HG03135 (cell line): ENCODE data around the gene TOX2.

Experiments
- ATAC-seq: cut with Tn5 transposase; IDR thresholded peaks from one replicate; pipeline ENCODE4 v1.9.1; 2021; ENCODE audit warnings: mild to moderate bottlenecking, moderate library complexity; ENCODE audit not compliant: unreplicated experiment

The TOX2 gene

GRCh38 chr20:43955750-43956191 is 41.1 kb downstream of the TOX2 start:
- no peak for ATAC-seq

GRCh38 chr20:43957392-43957791 is 42.7 kb downstream of the TOX2 start:
- ATAC-seq = no peak

- ATAC-seq = no peak
Measured at GRCh38 chr20:43958626-43959025, 44.0 kb downstream of the TOX2 start.

GRCh38 chr20:43959079-43959919 is 44.6 kb downstream of the TOX2 start:
- no peak for ATAC-seq

DNA sequence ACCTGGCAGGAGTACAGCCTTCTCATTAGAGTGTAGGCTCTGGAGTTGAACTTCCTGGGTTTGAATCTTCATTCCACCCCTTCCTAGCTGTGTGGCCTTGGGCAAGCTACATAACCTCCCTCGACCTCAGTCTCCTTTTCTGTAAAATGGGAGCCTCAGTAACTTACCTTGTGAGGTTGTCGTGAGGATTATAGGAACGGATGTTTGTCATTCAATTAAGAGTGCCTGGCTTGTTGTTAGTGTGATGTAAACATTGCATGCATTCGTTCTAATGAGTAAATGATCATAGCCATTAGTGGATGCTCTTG is 45.2 kb downstream of the TOX2 start:
- no peak for ATAC-seq

DNA sequence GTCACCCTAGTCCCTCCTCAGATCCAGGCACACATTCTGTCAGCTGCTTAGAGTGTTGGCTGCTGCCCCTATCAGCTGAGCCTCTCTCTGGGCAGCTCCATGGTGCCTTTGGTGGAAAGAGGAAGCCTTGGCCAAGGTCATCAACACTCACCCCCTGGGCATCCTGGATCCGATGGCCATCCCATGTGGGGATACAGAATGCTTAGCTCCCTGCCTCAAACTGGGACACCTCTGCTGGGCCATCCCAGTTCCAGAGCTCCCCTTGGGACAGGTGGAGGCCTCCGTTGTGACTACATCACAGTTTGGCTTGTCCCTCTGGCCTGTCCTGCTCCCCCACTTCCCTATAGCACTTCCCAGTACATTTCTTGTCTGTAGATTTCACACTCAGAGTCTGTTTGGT is 45.6 kb downstream of the TOX2 start:
- no peak for ATAC-seq

- ATAC-seq = no peak
Measured at GRCh38 chr20:43961116-43961515, 46.5 kb downstream of the TOX2 start.

DNA sequence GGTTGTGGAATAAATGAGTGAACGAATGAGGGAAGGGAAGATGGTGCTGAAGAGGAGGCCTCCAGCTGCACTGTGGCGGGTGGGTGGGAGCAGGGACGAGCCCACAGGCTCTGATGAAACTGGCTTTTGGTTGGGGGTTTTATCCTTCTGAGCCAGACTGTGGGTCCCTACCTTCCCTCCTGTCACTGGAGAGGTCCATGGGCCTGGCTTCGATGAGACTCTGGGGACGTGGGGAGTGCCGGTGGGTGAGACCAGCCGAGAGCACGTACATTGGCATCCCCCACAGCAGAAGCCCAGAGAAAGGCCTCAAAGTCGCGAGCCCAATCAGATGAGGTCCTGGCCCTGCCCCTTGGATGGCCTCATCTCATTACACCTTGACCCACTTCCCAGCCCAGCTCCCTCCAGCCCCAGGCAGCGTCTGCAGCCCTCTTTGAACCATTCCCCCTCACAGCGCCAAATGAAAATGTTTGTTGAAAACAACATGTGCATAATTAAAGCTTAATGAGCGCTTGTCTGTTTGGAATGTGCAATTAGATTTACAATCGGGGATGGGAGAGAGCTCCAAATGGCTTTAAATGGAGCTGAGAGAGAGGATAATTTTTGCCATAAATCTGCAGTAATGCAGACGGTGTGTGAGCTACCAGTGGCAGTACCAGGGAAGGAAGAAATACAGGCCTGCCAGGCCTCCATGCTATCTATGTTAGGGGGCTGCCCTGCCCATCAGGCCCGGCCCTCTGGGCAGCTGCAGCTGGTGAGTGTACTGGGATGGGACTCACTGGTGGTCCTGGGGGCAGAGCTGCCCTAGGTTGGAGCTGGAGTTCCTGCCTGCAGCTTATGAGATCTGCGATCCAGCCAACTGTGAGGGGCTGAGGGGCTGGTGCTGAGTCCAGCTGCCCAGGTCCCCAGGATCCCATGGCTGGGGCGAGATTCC is 47.2 kb downstream of the TOX2 start:
- no peak for ATAC-seq

DNA sequence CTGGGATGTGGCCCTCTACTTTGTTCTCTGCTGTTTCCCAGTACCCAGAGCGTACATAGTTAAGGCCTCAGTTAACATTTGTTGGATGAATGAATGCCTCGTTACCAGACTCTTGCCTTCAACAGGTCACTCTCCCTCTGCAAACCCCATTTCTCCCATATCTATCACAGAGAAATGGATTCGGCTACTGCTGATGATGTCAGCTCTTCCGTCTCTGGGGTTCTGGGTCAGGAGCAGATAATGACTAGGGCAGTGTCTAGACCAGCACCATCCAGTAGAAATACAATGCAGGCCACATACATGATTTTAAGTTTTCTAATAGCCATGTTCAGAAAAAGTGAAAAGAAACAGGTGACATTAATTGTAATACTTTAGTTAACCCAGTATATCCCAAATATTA is 47.9 kb downstream of the TOX2 start:
- no peak for ATAC-seq

- no peak for ATAC-seq
Measured at GRCh38 chr20:43963233-43963632, 48.6 kb downstream of the TOX2 start.

DNA sequence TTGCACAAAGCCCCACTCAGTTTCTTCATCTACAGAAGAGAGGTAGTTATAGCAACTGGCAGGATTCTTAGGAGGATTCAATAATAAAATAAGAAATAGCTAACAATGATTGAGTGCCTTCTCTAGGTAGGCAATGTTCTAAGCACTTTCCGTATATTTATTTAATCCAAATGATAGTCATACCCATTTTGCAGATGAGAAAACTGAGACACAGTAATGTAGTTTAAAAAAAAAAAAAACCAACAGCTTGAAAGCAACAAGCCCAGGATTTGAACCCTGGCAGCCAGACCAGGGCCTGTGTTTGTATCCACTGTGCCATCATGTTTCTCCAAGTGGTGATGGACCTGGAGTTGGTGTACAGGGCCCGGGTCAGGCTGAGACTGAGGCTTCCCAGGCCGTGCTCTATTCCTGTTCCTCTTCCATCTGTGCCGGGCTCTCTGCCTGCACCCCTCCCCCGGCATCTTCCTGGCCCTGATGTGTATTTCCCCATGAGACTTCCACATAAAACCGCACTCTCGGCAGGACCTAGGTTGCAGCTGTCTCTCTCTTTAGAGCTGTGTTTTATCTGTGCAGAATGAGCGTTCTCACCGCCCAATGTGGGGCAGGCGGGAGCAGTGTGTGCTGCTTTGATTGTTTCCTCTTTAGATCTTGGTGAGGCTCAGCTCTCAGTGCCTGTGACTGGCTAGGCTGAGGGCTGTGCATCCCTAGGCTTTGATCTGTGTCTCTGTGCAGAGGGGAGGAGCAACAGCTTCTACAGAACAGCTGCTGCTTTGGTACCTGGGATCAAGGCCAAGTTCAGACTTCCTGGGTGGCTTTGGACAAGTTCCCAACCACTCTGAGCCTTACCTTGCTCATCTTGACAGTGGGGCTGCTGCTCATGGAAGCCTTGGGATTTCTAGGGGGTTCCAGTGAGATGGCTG is 49.5 kb downstream of the TOX2 start:
- ATAC-seq = no peak

DNA sequence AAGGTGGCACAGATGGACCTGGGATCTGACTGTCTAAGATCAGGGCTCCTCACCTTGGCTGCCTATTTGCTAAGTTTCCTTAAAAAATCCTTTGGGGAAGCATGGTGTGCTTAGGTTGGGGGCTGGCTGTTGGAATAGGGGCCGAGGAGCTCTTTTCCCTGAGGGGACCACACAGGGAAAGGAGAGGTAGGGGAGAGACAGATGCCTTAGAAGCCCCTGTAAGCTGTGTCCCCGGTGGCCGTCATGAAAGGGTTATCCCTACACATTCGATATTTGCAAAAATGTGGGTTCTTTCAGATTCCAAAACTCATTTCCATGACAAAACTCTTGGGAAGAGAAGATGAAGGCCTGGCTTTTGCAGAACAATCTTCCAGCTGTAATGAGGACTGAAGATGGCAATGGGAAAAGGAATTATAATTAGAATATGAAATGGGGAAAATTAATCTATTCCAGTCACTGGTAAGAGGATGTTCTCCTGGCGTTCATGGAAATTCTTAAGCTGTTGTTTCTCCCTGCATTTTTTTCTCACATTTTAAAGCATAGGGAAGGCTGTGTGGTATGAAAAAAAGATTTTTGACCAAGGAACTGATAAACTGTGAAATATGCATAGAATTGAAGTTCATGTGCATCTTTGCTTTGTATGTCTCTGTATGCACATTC is 53.8 kb downstream of the TOX2 start:
- ATAC-seq = no peak

- no peak for ATAC-seq
Measured at GRCh38 chr20:43969028-43969447, 54.4 kb downstream of the TOX2 start.

DNA sequence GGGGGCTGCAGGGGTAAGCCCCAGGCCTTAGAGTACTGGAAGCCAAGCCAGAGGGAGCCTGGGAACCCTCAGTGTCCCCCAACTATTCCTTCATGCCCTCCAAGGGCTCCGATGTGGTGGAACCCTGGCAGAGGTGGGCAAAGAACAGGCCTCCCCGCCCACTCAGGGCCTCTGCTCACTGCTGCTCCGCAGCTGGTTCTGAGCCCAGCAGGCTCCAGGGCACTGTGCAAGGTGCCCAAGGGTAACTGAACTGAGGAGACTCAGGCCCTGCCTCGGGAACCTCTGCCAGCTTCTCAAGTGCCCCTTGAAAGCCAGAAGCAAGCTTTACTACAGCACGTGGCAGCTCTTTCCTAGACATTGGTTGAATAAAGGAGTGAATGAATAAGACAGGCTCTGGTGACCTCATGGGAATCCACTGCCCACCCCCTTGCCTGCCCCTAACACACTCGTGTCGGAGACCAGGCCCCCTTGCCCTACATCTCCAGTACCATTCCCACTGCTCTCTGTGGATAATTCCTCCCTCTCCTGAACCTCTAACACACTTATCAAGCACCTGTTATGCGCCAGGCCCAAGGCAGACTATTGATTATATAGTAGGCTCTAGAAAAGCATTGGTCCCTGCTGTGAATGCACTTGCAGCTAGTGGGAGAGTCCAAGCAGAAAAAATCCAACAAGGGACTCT is 55.0 kb downstream of the TOX2 start:
- no peak for ATAC-seq

- ATAC-seq = no peak
Measured at GRCh38 chr20:43971267-43971666, 56.6 kb downstream of the TOX2 start.

DNA sequence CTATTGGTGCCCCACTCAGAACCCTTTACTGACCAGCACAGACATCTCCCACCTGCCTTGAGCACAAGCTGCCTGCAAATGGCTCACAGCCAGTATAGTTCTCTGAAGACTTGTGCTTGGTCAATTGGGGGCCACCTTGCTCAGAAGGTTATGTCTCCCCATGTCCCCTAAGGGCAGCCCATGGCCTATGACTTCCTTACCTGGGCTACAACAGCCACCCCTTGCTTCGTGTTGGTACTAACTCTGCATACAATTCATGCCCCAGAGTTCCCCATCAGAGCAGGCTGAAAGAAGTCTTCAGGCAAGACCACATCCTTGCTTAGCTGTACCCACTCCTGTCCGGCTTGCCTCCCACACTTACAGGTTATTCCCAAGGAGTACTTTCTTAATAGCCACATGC is 57.4 kb downstream of the TOX2 start:
- ATAC-seq = no peak

- no peak for ATAC-seq
Measured at GRCh38 chr20:43972692-43973091, 58.0 kb downstream of the TOX2 start.

DNA sequence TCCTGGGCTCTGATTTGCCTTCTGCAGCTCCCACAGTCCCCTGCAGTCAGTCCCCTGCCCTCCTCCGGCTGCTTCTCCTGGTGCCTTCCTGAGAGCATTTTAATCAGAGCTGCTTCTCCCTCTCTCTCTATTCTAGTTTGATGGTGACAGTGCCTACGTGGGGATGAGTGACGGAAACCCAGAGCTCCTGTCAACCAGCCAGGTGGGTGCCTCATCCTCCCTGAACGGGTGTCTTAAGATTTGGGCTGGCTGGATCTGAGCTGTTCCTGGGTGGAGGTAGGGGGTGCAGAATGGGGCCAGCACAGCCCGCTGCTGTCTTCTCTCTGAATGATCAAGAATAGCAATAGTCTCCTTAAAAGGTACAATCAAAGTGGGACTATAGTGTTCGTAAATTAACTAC is 58.6 kb downstream of the TOX2 start:
- no peak for ATAC-seq

DNA sequence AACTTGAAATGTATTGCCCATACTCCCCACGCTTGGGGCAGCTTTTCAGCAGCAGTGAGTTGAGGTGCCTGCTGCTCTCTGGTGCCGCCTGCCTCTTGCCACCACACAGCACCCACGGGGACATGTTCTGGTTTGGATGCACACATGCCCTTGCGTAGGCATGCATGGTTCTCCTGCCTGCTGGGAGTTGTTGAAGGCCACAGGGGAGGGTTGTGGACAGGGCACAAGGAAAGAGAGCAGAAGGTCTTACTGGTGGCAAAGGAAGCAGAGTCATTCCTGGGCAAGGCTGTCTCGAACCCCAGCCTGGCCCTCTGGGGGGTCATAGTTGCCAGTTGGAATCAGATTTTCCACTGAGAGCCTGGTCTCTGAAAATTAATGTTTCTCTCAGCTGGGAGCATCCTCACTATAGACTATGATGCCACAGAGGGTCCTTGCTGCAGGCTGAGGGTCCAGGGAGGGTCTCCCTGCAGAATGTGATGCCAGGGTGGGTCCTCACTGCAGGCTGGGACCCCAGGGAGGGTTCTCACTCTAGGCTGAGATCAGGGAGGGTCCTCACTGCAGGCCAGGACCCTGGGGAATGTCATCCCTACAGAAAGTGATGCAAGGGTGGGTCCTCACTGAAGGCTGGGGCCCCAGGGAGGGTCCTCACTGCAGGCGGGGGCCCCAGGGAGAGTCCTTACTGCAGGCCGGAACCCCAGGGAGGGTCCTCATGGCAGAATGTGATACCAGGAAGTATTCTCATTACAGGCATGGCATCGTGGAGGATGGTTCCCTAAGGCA is 59.2 kb downstream of the TOX2 start:
- ATAC-seq = no peak
